Body of pancreas (tissue), 4 donors: ENCODE data around the gene ARFRP1. TPM values are rescaled to one million over a fixed set of nuclear protein-coding genes. Genes with fewer than 3 reads are reported as not detected.
"Not testable (repeated sequence)": the region's sequence is repeated elsewhere in the genome, so short reads cannot be mapped to it uniquely, and the experiment has no call there.

Source experiments
- ATAC-seq: fragments of 150-250 bp; one replicate; pipeline ENCODE4 v1.9.1; 2016
- DNase-seq, 4 donors: peaks; one replicate each; pipeline ENCODE4 v3.0.0-alpha.2; 2019
- H3K27ac ChIP-seq, 4 donors: fragments of 200-600 bp; sonication (generic); 1 replicate in 3 of 4; 2 replicates in 1 of 4; pipeline versions ENCODE4 v1.5.1 to v1.6.1; 2016 to 2019; ENCODE audit warnings: mild to moderate bottlenecking in 1 of 4, mixed read lengths in 1 of 4, moderate library complexity in 1 of 4
- H3K27me3 ChIP-seq, 2 donors: fragments of 200-600 bp; sonication (generic); one replicate each; pipeline ENCODE4 v1.6.0; 2016; ENCODE audit warnings: mild to moderate bottlenecking in 1 of 2
- H3K36me3 ChIP-seq, 2 donors: fragments of 200-600 bp; sonication (generic); replicated peaks in 1 of 2; 2 replicates each; pipeline ENCODE4 v1.5.1; 2016; ENCODE audit warnings: low read depth in 2 of 2; ENCODE audit not compliant: insufficient read depth in 1 of 2
- H3K4me1 ChIP-seq: fragments of 200-600 bp; sonication (generic); one replicate; pipeline ENCODE4 v1.6.0; 2016
- H3K4me3 ChIP-seq, 2 donors: fragments of 200-600 bp; sonication (generic); 1 replicate in 1 of 2; 2 replicates in 1 of 2; pipeline ENCODE4 v1.5.1; 2016 to 2019
- H3K9me3 ChIP-seq, 3 donors: fragments of 200-600 bp; sonication (generic); 1 replicate in 2 of 3; 2 replicates in 1 of 3; pipeline ENCODE4 v1.5.1; 2016
- POLR2A ChIP-seq, 3 donors: fragments of 450-650 bp; IDR thresholded peaks; one replicate each; pipeline ENCODE4 v1.6.1; 2016; ENCODE audit warnings: antibody characterized with exemption in 3 of 3, mild to moderate bottlenecking in 2 of 3
- WGBS, 2 donors: methylation state at CpG; one replicate each; pipeline ENCODE4 v1.1.5; 2017; 5-methylcytosine and 5-hydroxymethylcytosine counted together
- intact Hi-C: fragments of 100-400 bp; cut with DNase I; formaldehyde crosslinking; loops from one replicate; pipeline ENCODE4 v1.15.1; 2023
- total RNA-seq, 2 donors: library from RNA; depleted of rRNA; stranded (reverse); fragments of >200 nt; gene quantifications; one replicate each; pipeline ENCODE4 v1.1.0, GENCODE V29; 2016
- TF ChIP-seq, protein P1 (sequence below), 7 experiments: fragments of 450-650 bp in 4 of 7; fragments of 200-600 bp in 3 of 7; sonication (generic) in 3 of 7; IDR thresholded peaks; one replicate each; pipeline ENCODE4 v1.5.1; 2016 to 2019; ENCODE audit warnings: antibody characterized with exemption in 7 of 7

Gene ARFRP1
- total RNA-seq, 2 donors from 2014 or later = 22.6 to 23.4 TPM

DNA sequence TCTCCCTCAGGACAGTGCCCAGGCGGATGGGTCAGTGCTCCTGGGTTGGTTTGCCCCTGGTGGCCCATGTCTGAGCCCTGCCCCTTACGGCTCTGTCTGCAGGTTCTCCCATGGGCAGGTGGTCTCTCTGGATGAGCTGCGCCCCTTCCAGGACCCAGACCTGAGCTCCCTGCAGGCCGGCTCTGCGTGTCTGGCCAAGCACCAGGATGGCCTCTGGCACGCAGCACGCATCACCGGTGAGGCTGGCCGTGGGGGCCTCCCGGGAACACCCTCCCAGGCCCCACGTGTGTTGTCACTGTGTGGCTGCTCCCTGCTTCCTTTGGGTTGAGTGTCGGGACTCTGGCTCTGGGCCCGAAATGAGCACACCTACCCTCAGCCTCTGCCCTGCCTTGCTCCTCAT, 25.3 kb upstream of the ARFRP1 start:
- ATAC-seq = no peak
- Histone ChIP-seq H3K4me3 (no peak overlapping the region), H3K36me3 (peaks cover 0 to 8% of the 10 kb centered on the region in 2 donors), H3K27me3 (no peaks in the 10 kb centered on the region), H3K27ac (no peak overlapping the region), H3K9me3 (no peaks in the 10 kb centered on the region), H3K4me1 (peaks cover 19% of the 10 kb centered on the region)
- no peak for DNase-seq
- 88 to 94% methylated on average over 7 to 13 of the region's 13 CpGs for WGBS, 2 donors
- intact Hi-C loops = loop anchor here (10.0 kb wide), 1 partner anchor 78 kb away; the partner anchor contains the start of genes RTEL1 and STMN3
- TF ChIP-seq POLR2A (IDR thresholded peaks at IDR 0.05) = no peak
- TF ChIP-seq, protein P1, sequence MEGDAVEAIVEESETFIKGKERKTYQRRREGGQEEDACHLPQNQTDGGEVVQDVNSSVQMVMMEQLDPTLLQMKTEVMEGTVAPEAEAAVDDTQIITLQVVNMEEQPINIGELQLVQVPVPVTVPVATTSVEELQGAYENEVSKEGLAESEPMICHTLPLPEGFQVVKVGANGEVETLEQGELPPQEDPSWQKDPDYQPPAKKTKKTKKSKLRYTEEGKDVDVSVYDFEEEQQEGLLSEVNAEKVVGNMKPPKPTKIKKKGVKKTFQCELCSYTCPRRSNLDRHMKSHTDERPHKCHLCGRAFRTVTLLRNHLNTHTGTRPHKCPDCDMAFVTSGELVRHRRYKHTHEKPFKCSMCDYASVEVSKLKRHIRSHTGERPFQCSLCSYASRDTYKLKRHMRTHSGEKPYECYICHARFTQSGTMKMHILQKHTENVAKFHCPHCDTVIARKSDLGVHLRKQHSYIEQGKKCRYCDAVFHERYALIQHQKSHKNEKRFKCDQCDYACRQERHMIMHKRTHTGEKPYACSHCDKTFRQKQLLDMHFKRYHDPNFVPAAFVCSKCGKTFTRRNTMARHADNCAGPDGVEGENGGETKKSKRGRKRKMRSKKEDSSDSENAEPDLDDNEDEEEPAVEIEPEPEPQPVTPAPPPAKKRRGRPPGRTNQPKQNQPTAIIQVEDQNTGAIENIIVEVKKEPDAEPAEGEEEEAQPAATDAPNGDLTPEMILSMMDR (IDR thresholded peaks at IDR 0.05) = no peak

DNA sequence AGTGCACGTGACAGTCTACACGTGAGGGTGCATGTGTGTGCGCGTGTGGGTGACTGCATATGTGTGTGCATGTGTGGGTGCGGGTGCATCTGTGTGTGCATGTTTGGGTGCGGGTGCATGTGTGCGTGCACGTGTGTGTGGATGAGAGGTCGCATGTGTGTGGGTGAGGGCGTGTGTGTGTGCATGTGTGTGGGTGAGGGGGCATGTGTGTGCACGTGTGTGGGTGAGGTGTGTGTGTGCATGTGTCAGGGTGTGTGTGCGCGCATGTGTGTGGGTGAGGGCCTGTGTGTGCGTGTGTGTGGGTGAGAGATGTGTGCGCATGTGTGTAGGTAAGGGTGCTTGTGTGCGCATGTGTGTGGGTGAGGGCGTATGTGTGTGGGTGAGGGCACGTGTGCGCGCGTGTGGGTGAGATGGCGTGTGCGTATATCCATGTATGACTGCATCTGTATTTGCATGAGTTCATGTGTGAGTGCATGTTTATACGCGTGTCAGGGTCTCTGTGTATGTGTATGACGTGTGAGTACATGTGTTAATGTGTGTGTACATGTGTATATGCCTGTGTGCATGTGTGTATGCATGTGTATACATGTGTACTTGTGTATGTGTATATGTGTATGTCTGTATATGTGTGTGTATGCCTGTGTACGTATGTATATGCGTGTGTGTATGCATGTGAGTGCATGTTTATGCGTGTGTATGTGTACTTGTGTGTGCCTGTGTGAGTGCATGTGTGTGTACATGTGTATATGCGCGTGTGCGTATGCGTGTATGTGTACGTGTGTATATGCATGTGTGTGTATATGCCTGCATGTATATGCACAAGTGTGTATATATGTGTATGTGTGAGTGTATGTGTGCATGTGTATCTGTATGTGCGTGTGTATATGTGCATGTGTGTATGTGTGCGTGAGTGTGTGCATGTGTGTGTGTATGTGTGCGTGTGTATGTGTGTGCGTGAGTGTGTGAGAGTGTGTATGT, 24.6 kb upstream of the ARFRP1 start:
- Histone ChIP-seq H3K36me3 (peaks cover 0 to 8% of the 10 kb centered on the region in 2 donors), H3K27me3 (no peaks in the 10 kb centered on the region)

DNA sequence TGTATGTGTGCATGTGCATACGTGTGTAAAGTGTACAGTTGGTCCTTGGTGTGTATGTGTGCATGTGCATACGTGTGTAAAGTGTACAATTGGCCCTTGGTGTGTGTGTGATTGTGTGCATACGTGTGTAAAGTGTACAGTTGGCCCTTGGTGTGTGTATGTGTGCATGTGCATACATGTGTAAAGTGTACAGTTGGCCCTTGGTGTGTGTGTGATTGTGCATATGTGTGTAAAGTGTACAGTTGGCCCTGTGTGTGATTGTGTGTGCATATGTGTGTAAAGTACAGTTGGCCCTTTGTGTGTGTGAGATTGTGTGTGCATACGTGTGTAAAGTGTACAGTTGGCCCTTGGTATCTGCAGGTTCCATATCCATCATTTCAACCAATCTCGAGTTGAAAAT, 23.6 kb upstream of the ARFRP1 start:
- H3K4me3 ChIP-seq = no peak overlapping the region
- H3K36me3 ChIP-seq = peaks cover 0 to 8% of the 10 kb centered on the region in 2 donors
- TF ChIP-seq, protein P1 (IDR thresholded peaks at IDR 0.05) = no peak
- no peak for TF ChIP-seq POLR2A (IDR thresholded peaks at IDR 0.05)
- intact Hi-C loops = loop anchor here (10.0 kb wide), 1 partner anchor 77 kb away; the partner anchor contains the start of genes RTEL1 and STMN3
- WGBS, 2 donors = 60 to 65% methylated on average over 5 of the region's 5 CpGs
- ATAC-seq (no peak), DNase-seq (no peak)
- peaks cover 11% of the 10 kb centered on the region for H3K4me1 ChIP-seq
- H3K9me3 ChIP-seq = no peaks in the 10 kb centered on the region
- H3K27me3 ChIP-seq = no peaks in the 10 kb centered on the region
- H3K27ac ChIP-seq = no peak overlapping the region

More for the DNA sequence above, 24.6 kb upstream of the ARFRP1 start:
- Histone ChIP-seq H3K9me3 (no peaks in the 10 kb centered on the region), H3K27ac (no peak overlapping the region), H3K4me1 (peaks cover 17% of the 10 kb centered on the region), H3K4me3 (no peak overlapping the region)
- ATAC-seq (no peak), DNase-seq (no peak)
- no peak for TF ChIP-seq POLR2A (IDR thresholded peaks at IDR 0.05)
- TF ChIP-seq, protein P1 (IDR thresholded peaks at IDR 0.05) = peak in 1 of 7 experiments; percentile 52
- intact Hi-C loops = loop anchor here (10.0 kb wide), 1 partner anchor 78 kb away; the partner anchor contains the start of genes RTEL1 and STMN3
- WGBS, 2 donors = 85 to 89% methylated on average over 38 of the region's 38 CpGs

DNA sequence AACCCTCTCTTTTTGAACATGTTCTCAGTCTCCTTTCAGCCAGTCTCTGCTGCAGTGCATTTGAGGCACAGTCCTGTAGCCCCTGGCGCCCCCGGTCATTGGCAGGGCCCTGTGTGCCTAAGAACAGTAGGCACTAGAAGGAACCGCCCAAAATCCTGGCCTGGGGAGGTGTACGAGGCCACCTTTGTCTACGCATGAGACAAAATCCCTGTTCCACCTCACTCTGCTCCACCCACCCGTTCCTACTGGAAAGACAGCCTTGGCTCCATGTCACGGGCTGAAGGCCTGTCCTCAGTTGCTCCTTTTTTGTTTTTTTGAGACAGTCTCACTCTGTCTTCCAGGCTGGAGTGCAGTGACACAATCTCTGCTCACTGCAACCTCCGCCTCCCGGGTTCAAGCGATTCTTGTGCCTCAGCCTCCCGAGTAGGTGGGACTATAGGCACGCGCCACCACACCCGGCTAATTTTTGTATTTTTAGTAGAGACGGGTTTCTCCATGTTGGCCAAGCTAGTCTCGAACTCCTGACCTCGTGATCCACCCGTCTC, 22.5 kb upstream of the ARFRP1 start:
- H3K27ac ChIP-seq, H3K27me3 ChIP-seq, H3K36me3 ChIP-seq, H3K4me3 ChIP-seq, DNase-seq, H3K9me3 ChIP-seq, ATAC-seq: not testable (repeated sequence)
- 89 to 95% methylated on average over 18 of the region's 18 CpGs for WGBS, 2 donors
- peaks cover 11% of the 10 kb centered on the region for H3K4me1 ChIP-seq
- intact Hi-C loops = loop anchor here (10.0 kb wide), 1 partner anchor 75 kb away; the partner anchor contains the start of genes RTEL1 and STMN3

DNA sequence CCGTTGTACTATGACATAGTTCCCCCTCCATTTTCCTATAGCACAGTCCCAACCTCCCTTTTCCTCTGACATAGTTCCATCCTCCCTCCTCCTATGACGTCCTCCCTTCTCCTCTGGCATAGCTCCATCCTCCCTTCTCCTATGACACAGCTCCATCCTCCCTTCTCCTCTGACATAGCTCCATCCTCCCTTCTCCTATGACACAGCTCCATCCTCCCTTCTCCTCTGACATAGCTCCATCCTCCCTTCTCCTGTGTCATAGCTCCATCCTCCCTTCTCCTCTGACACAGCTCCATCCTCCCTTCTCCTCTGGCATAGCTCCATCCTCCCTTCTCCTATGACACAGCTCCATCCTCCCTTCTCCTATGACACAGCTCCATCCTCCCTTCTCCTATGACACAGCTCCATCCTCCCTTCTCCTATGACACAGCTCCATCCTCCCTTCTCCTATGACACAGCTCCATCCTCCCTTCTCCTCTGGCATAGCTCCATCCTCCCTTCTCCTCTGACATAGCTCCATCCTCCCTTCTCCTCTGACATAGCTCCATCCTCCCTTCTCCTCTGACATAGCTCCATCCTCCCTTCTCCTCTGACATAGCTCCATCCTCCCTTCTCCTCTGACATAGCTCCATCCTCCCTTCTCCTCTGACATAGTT, 15.3 kb upstream of the ARFRP1 start:
- H3K27ac ChIP-seq, ATAC-seq, H3K27me3 ChIP-seq, H3K4me1 ChIP-seq, H3K4me3 ChIP-seq, intact Hi-C loops, H3K9me3 ChIP-seq, H3K36me3 ChIP-seq, DNase-seq: not testable (repeated sequence)
- WGBS, 2 donors = 85 to 91% methylated on average over 2 of the region's 2 CpGs
